ENCODE measurements around the gene DCC.

DNA sequence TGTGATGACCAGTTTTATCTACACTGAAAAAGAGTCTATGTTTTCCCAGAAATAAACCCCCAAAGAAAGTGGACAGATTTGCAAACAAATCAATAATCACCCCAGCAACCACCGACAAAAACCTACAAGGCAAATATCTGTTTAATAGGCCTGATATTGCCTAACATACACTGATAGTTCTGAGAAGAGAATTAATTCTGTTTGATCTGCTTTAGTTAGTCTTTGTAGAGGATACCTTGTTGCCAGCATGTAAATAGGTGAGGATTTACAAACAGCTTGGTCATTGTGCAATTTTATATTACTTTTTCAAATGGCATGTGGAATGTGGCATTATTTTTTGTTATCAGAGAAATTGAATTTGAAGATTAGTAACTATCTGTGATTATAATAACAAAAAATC lies 86.5 kb downstream of the DCC start:
- TF ChIP-seq, protein P1, sequence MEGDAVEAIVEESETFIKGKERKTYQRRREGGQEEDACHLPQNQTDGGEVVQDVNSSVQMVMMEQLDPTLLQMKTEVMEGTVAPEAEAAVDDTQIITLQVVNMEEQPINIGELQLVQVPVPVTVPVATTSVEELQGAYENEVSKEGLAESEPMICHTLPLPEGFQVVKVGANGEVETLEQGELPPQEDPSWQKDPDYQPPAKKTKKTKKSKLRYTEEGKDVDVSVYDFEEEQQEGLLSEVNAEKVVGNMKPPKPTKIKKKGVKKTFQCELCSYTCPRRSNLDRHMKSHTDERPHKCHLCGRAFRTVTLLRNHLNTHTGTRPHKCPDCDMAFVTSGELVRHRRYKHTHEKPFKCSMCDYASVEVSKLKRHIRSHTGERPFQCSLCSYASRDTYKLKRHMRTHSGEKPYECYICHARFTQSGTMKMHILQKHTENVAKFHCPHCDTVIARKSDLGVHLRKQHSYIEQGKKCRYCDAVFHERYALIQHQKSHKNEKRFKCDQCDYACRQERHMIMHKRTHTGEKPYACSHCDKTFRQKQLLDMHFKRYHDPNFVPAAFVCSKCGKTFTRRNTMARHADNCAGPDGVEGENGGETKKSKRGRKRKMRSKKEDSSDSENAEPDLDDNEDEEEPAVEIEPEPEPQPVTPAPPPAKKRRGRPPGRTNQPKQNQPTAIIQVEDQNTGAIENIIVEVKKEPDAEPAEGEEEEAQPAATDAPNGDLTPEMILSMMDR (IDR thresholded peaks at IDR 0.05), result no peak
- TF ChIP-seq POLR2A (IDR thresholded peaks at IDR 0.05), result no peak

Measured in testis (tissue), 2 donors.